Adipocyte (in vitro differentiated cells): ENCODE results near the gene ESF1.
A peak's percentile ranks its signal among the peaks of the same experiment; 100 is the strongest.

ENCODE experiments used
- DNase-seq: peaks from one replicate; pipeline ENCODE4 v3.0.0-alpha.2; 2015; ENCODE audit warnings: low read depth
- H3K27me3 ChIP-seq: replicated peaks from 2 replicates; pipeline ENCODE4 v1.7.0; 2013; ENCODE audit warnings: mild to moderate bottlenecking, low read length, moderate library complexity; ENCODE audit not compliant: control insufficient read depth, insufficient read depth
- H3K36me3 ChIP-seq: 2 replicates; pipeline ENCODE4 v1.7.0; 2013; ENCODE audit warnings: low read length, mild to moderate bottlenecking, moderate library complexity; ENCODE audit not compliant: control insufficient read depth, insufficient read depth, severe bottlenecking
- H3K4me1 ChIP-seq: 2 replicates; pipeline ENCODE4 v1.7.0; 2013; ENCODE audit warnings: mild to moderate bottlenecking, low read length, moderate library complexity; ENCODE audit not compliant: control insufficient read depth, insufficient read depth
- H3K4me3 ChIP-seq: 2 replicates; pipeline ENCODE4 v1.7.0; 2013; ENCODE audit warnings: mild to moderate bottlenecking, low read length, moderate library complexity
- H3K9ac ChIP-seq: 2 replicates; pipeline ENCODE4 v1.7.0; 2013; ENCODE audit warnings: mild to moderate bottlenecking, low read length, moderate library complexity
- H3K9me3 ChIP-seq: 2 replicates; pipeline ENCODE4 v1.7.0; 2013; ENCODE audit warnings: mild to moderate bottlenecking, low read length, moderate library complexity; ENCODE audit not compliant: control insufficient read depth

ESF1 gene

DNA sequence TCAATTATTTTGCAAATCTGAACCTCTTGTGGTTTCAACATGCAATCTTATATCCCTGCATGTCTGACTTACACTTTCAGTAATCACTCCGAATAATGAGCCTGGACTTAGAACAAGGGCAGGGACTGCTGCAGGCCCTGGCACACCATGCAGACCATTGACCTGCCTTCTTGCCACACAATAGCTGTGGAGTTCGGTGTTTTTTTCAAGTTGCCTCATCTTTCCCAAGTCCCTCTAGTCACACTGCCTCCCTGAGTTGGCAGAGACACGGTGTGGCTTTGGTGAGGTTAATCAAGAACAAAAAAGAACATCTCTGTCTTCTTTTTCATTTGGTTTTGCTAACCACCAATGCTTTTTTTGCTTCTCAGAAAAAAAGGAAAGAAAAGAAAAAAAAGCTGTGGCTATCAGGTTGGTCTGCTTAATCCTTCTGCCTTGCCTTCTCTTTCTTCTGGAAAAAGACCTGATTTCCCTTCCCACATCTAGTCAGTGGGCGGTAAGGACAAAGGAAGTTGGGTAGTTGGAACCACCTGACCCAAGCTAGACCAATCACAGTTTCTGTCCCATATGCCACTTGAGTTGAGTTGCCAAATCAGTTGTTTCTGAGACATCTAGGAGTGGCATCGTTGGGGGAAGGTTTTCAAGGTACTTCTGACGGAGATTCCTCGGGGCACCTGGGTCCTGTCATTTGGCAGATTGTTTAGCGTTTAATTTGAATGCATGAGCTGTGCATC is 90.1 kb downstream of the ESF1 start:
- no peak overlapping the region for H3K4me3 ChIP-seq
- no peaks in the 10 kb centered on the region for H3K36me3 ChIP-seq
- DNase-seq, result peak; percentile 15
- peaks cover 27% of the 10 kb centered on the region for H3K4me1 ChIP-seq
- peaks cover 7% of the 10 kb centered on the region for H3K27me3 ChIP-seq
- no peak overlapping the region for H3K9ac ChIP-seq
- H3K9me3 ChIP-seq, result no peaks in the 10 kb centered on the region

DNA sequence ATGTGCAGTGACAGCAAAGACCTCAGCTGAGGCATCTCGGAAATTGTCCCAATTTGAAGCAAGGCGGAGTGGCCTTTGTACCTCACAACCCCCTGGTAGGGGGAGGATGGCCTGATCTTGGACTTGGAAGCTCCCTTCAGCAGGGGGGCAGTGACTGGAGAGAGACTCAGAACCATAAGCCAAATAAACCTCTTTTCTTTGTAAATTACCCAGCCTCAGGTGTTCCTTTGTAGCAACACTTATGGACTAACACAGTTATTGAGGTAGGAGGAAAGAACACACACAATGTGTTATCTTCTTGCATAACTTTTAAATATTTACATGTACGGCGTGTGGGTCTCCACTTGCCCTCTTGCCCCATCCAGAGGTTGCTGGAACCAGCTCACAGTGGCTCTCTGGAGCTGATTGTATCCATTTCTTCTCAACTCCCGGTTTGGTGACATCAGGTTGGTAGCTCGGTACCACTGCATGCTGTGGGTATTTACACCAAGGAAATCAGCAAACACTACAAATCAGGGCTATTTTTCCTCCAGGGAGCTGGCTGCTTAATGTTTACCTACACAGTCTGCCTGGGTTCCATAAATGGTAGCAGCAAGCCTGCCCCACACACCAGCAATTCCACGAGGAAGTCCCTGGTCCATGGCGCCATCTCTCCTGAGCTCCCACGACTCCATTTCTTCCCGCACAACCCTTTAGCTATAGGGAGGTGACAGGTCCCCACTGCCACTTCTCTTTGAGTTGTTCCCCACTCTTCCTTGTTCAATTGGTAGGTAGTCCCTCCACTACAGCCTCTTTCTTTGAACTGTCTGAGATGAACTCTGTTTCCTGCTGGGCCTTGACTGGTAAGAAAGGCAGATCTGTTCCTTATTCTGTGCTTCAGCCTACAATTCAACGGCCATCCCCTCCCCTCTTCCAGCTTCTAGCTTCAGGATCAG is 91.7 kb downstream of the ESF1 start:
- Histone ChIP-seq H3K9ac (no peak overlapping the region), H3K4me3 (no peak overlapping the region), H3K4me1 (peaks cover 27% of the 10 kb centered on the region), H3K36me3 (no peaks in the 10 kb centered on the region), H3K27me3 (peaks cover 7% of the 10 kb centered on the region), H3K9me3 (no peaks in the 10 kb centered on the region)
- no peak for DNase-seq

DNA sequence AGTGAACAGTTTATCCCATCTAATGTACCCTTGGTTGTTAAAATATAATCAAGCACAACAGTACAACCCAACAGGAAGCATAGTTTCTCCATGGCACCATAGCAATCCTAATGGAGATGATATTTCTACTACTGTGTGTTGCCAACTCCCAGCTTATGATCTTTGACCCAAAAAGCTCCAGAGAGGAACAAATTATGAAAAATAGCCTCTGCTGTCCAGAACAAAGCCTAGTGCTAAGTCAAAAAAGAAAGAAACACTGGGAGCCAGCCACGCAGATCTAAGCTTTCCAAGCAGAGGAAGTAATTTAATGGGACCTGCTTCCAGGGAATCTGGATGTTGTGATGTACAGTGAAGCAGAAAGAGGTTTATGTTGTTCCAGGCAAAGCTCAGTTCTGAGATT is 93.8 kb downstream of the ESF1 start:
- Histone ChIP-seq H3K9ac (no peak overlapping the region), H3K27me3 (peaks cover 7% of the 10 kb centered on the region), H3K4me1 (peaks cover 27% of the 10 kb centered on the region), H3K36me3 (no peaks in the 10 kb centered on the region), H3K9me3 (no peaks in the 10 kb centered on the region), H3K4me3 (peak overlapping the region; percentile 16)
- DNase-seq, result no peak

DNA sequence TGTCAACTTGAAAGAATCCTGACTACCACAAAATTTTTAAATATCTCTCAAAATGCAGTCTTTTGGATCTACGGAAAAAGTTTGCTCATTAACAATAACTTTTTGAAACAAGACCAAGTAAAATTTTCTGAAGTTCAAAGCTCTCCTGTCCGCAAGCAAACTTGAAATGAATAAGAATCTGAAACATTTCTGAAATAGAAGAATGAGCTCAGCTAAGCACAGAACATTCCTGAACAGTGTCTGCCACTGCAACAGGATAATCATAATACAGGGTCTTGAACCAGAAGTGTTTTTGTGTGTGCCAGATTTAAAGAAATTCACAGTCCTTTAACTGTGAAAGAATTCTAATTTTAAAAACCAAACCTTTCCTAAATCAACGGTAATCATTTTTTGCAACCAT is 96.9 kb downstream of the ESF1 start:
- Histone ChIP-seq H3K4me1 (peaks cover 15% of the 10 kb centered on the region), H3K36me3 (no peaks in the 10 kb centered on the region), H3K9ac (no peak overlapping the region), H3K27me3 (peaks cover 10% of the 10 kb centered on the region), H3K4me3 (no peak overlapping the region), H3K9me3 (no peaks in the 10 kb centered on the region)
- peak; percentile 19 for DNase-seq

DNA sequence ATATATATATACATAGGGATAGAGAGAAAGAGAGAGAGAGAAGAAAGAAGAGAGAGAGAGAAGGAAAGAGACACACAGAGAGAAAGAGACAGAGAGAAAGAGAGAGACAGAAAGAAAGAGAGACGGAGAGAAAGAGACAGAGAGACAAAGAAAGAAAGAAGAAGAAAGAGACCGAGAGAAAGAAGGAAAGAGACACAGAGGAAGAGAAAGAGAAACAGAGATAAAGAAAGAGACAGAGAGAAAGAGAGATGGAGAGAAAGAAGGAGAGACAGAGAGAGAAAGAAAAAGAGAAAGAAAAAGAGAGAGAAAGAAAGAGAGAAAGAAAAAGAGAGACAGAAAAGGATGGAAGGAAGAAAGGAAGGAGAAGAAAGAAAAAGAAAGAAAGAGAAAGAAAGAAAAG is 99.1 kb downstream of the ESF1 start:
- no peak overlapping the region for H3K4me3 ChIP-seq
- H3K4me1 ChIP-seq, result peaks cover 3% of the 10 kb centered on the region
- H3K9ac ChIP-seq, result no peak overlapping the region
- H3K36me3 ChIP-seq, result no peaks in the 10 kb centered on the region
- no peaks in the 10 kb centered on the region for H3K9me3 ChIP-seq
- H3K27me3 ChIP-seq, result peaks cover 9% of the 10 kb centered on the region
- DNase-seq, result no peak

DNA sequence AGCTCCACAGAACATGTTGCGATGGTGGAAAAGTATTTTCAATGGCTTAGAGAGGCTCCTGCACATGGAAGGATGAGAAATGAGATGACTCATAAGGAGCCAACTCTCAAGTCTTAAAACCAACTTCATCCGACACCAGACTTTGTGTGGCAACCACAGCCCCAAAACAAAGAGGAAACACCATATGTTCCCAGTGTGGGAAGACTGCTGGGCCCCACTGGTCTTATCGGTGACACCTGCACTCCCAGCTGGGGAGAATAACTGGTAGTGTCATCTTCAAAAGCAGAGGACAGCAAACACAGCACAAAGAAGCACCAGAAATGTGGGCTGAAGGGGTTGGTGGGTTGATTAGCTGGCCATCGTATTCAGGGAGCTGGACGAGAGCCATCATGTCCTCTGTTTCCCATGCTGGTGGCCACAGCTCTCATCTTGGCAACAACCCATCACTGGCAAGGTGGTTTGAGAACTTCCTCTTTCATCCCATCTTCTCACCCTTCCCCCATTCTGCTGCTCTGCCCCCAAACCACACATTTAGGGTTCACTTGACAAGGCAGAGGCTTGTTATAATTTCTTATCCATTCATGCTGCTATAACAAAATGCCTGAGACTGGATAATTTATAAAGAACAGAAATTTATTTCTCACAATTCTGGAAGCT is 100.0 kb downstream of the ESF1 start:
- no peak overlapping the region for H3K9ac ChIP-seq
- no peaks in the 10 kb centered on the region for H3K4me1 ChIP-seq
- no peaks in the 10 kb centered on the region for H3K36me3 ChIP-seq
- no peaks in the 10 kb centered on the region for H3K9me3 ChIP-seq
- no peak overlapping the region for H3K4me3 ChIP-seq
- no peak for DNase-seq
- H3K27me3 ChIP-seq, result peaks cover 9% of the 10 kb centered on the region

DNA sequence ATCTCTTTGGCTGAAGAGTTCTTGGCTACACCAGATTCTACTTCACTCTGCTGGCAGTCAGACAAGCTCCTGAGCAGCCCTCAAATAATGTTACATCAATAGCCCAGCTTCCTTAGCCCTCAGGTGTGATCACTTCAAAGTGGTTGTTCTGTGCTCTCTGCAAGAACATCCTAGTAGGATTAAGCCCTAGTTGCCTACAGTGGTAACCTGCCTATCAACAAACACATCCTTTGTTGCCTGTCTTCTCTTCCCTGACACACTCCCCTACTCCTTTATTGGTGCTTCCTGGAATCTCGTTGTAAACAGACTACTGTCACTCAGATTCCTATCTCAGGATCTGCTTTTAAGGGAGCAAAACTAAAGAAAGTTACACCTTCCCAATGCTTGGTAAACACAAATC is 100.9 kb downstream of the ESF1 start:
- H3K4me3 ChIP-seq, result no peak overlapping the region
- no peaks in the 10 kb centered on the region for H3K9me3 ChIP-seq
- H3K36me3 ChIP-seq, result no peaks in the 10 kb centered on the region
- H3K27me3 ChIP-seq, result peaks cover 9% of the 10 kb centered on the region
- DNase-seq, result no peak
- no peaks in the 10 kb centered on the region for H3K4me1 ChIP-seq
- no peak overlapping the region for H3K9ac ChIP-seq

DNA sequence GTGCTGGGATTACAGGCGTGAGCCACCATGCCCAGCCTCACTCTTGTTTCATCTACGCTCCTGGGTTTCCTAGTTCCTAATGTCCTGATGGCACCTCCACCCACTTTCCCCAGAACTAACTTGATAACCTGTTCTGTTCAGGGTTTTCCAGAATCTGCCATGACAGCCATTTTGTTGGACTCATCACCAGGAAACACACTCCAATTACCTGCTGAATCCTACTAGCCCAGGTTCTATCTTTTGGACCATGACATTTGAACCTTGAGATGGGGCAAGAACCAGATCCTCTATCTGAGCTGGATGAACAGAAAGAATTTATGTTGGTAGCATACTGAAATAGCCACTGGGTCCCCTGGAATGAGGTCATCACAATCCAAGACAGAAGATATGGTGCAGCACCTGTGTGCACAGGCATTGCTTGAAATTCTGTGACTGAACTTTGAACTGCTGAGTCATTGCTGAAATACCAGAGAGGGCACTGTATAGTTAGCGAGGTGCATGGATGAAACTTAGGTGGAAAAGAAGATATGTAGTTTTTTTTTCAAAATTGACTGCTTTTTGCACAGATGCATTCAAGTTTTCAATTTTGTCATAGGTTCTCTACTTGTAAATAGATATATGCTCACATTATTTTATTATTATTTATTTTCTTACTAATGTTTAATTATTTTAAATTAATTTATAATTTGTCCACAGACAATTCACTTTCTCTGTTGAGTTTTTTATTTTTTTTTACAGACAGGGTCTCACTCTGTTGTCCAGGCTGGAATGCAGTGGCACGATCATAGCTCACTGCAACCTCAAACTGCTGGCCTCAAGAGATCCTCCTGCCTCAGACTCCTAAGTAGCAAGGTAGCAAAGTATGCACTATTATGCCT is 103.2 kb downstream of the ESF1 start:
- Histone ChIP-seq H3K36me3 (no peaks in the 10 kb centered on the region), H3K9me3 (no peaks in the 10 kb centered on the region), H3K9ac (no peak overlapping the region), H3K27me3 (peaks cover 9% of the 10 kb centered on the region), H3K4me3 (no peak overlapping the region), H3K4me1 (no peaks in the 10 kb centered on the region)
- no peak for DNase-seq

DNA sequence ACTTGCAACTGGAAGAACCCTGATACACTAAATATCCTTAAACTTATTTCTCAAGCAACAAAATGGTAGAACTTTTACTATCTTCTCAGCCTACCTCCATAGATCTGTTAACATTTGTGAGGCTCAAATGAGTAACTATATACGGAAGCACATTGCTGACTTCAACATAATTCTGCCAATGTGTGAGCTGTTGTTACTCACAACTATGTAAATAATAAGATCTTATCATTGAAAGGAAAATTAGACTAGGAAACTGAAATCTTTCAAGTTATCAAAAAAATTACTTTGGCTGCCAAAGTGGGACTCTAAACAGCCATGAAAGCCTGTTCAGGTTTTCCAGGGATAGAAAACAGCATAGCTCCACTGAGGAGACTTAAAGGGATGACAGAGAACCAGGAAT is 105.8 kb downstream of the ESF1 start:
- Histone ChIP-seq H3K36me3 (no peaks in the 10 kb centered on the region), H3K4me3 (no peak overlapping the region), H3K27me3 (peaks cover 8% of the 10 kb centered on the region), H3K4me1 (no peaks in the 10 kb centered on the region), H3K9me3 (no peaks in the 10 kb centered on the region), H3K9ac (no peak overlapping the region)
- DNase-seq, result no peak

DNA sequence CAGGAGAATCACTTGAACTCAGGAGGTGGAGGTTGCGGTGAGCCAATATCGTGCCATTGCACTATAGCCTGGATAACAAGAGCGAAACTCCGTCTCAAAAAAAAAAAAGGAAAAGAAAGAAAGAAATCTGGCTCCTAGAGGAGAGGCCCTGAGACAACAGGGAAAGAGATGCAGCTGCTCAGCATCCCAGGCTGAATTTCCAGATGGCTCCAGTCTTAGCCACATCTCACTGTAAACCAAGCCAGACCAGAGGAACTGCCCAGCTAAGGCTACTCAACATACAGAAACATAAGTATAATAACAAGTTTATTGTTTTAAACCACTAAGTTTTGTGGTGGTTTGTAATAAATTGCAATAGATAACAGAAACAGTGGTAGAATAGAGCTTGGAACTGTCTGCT is 107.5 kb downstream of the ESF1 start:
- no peak overlapping the region for H3K4me3 ChIP-seq
- DNase-seq, result no peak

More for the DNA sequence above, 107.5 kb downstream of the ESF1 start:
- Histone ChIP-seq H3K36me3 (no peaks in the 10 kb centered on the region), H3K9ac (no peak overlapping the region), H3K9me3 (no peaks in the 10 kb centered on the region), H3K4me1 (peaks cover 12% of the 10 kb centered on the region), H3K27me3 (no peaks in the 10 kb centered on the region)
